KOPT-K1 (cell line): ENCODE results near the gene TMEM179.

Experiments used
- H3K27ac ChIP-seq: fragments of 200-600 bp; sonication (generic); 2 replicates; pipeline ENCODE4 v1.5.1; 2016; ENCODE audit warnings: antibody characterized with exemption, mild to moderate bottlenecking, low read depth, low read length; ENCODE audit not compliant: poor library complexity, severe bottlenecking
- H3K36me3 ChIP-seq: fragments of 200-600 bp; sonication (generic); 2 replicates; pipeline ENCODE4 v1.5.1; 2017; ENCODE audit warnings: antibody characterized with exemption, mild to moderate bottlenecking, low read length, moderate library complexity; ENCODE audit not compliant: insufficient read depth
- H3K9me3 ChIP-seq: fragments of 200-600 bp; sonication (generic); 2 replicates; pipeline ENCODE4 v1.5.1; 2017; ENCODE audit warnings: antibody characterized with exemption, low read length, mild to moderate bottlenecking; ENCODE audit not compliant: insufficient read depth, poor library complexity, severe bottlenecking

TMEM179 gene

DNA sequence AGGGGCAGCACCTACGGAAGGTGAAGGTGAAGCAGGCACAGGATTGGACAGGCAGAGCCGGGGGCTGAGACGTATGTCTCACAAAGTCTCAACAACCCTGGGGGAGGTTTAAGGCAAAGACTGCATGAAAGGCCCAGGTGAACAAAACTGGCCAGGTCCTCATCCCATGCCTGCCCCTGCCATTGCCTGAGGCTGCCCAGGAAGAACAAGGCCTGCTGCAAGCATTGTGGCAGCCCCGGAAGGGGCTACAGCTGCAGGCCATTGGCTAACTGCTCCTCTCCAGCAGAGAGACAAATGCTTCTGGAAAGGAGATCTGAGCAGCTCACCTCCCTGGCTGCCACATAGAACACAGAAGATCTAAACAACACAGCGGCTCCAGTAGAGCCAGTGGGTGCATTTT is 20.4 kb upstream of the TMEM179 start:
- peaks cover 37% of the 10 kb centered on the region for H3K9me3 ChIP-seq
- H3K36me3 ChIP-seq = no peaks in the 10 kb centered on the region
- no peak overlapping the region for H3K27ac ChIP-seq

GRCh38 chr14:104614126-104614812 is 9.7 kb upstream of the TMEM179 start:
- no peak overlapping the region for H3K27ac ChIP-seq
- no peaks in the 10 kb centered on the region for H3K9me3 ChIP-seq
- no peaks in the 10 kb centered on the region for H3K36me3 ChIP-seq

- Histone ChIP-seq H3K27ac (no peak overlapping the region), H3K36me3 (no peaks in the 10 kb centered on the region), H3K9me3 (no peaks in the 10 kb centered on the region)
Observed at GRCh38 chr14:104611881-104612280, 7.3 kb upstream of the TMEM179 start.

DNA sequence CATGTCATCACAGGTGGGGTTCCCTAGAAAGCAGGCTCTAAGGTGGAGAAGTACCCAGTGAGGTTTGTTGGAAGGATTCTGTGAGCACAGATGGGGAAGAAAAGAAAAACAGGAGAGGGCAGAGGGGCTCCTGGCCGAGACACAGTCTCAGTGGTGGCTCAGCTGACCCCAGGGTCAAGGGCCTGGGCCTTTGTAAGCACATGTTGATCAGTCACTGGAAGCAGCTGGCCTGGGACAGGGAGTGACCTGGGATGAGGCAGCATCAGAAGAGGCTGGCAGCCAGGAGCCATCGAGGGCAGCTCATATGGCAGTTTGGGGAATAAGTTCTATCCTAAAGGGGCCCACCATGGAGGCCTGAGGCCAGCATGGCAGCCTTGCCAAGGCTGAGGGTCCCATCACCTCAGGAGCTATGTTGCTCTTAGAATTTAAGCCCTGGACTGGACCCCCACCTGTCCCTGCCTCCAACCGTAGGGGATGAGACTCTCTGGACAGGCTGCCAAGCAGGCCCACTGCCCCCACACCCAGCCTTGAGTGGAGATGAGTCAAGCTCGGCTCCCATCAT is 6.3 kb upstream of the TMEM179 start:
- no peaks in the 10 kb centered on the region for H3K36me3 ChIP-seq
- no peaks in the 10 kb centered on the region for H3K9me3 ChIP-seq
- H3K27ac ChIP-seq = no peak overlapping the region

DNA sequence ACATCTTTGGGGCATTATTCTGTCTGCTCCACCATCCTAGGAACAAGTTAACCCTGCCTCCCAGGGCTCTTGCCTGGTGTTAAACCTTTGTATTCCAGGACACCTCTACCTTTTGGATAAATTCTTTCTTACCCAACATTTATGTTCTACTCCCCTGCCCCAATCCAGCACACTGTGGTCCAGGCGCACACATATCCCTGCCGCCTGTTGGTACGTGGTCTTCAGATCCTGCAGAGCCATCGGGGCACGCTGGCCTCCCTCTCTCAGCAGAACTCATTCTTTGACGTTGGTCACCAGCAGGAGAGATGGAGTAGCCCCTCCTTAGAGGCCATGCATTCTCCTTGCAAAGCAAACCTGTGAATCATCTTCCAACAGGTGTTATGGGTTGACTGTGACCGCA is 5.1 kb upstream of the TMEM179 start:
- Histone ChIP-seq H3K36me3 (no peaks in the 10 kb centered on the region), H3K9me3 (no peaks in the 10 kb centered on the region), H3K27ac (no peak overlapping the region)

DNA sequence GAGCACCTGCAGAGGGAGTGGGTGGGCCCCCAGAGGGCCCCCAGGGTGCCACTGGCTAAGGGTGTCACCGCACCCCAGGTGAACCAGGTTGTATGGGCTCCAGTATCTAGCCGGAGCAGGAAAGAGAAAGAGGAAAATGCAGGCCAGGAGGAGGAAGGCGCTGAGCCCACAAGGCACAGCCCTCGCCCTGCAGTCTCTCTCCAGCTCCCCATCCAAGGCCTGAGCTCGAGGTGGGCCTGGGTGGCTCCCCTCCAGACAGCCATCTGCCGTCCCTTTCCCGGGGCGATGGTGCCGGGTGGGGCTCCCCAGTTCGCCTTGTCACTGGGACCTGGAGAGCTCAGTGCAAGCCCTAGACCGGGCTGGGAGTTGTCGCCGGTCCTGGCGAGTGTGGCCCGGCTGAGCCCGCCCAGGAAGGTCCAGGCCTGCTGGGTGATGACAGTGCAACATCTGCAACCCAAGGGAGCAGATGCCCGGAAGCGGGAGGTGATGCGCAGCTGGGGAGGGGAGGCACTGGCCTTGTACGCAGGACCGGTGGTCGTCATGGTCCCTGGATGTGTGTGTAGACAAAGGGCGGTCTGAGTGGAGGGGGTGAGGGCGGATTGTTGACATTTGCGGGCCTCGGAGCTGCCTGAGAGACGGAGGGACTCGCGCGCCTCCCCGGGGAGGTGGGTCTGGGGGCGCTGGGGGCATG is 716 bp downstream of the TMEM179 start:
- Histone ChIP-seq H3K27ac (no peak overlapping the region), H3K9me3 (no peaks in the 10 kb centered on the region), H3K36me3 (no peaks in the 10 kb centered on the region)

DNA sequence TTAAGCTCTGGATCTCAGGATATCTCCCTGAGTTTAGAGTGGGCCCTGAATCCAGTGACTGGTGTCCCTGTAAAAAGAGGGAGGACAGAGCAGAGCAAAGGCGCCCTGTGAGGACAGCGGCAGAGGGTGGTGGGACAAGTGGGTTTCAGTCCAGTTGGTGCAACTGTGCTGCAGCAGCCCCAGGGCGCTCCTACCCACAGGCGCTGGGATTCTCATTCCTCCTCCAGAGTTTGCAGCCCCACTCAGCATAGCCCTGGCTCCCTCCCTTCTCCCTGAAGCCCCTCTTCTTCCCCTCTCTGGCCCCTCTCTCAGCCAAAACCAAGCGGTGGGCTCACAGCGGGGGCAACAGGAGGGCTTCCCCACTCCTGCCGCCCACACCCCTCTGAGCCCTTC is 1.6 kb downstream of the TMEM179 start:
- Histone ChIP-seq H3K9me3 (no peaks in the 10 kb centered on the region), H3K27ac (no peak overlapping the region)

GRCh38 chr14:104602315-104602932 is 2.1 kb downstream of the TMEM179 start:
- no peaks in the 10 kb centered on the region for H3K9me3 ChIP-seq
- no peaks in the 10 kb centered on the region for H3K36me3 ChIP-seq
- H3K27ac ChIP-seq = no peak overlapping the region

More for the DNA sequence above, 1.6 kb downstream of the TMEM179 start:
- H3K36me3 ChIP-seq = no peaks in the 10 kb centered on the region

GRCh38 chr14:104601786-104602185 is 2.8 kb downstream of the TMEM179 start:
- H3K27ac ChIP-seq = no peak overlapping the region

DNA sequence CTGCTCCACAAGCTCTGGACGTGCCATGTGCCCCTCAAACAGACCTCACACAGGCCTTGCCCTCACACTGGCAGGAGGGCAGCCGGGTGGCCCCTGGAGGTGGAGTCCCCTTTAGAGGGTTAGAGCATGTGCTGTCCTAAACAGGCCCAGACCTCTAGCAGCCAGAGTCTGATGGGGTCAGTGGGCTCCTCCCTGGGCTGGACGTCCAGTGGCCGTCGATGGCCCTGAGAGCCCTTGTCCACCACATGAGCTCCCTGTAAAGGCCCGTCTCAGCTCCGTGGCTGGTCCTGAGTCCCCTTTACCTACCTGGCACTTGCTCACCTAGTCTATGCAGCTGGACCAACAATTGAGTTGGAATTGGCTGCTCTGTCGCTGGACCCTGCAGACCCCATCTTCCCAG is 3.8 kb downstream of the TMEM179 start:
- no peaks in the 10 kb centered on the region for H3K9me3 ChIP-seq
- no peak overlapping the region for H3K27ac ChIP-seq
- H3K36me3 ChIP-seq = no peaks in the 10 kb centered on the region

More at GRCh38 chr14:104601786-104602185, 2.8 kb downstream of the TMEM179 start:
- Histone ChIP-seq H3K9me3 (no peaks in the 10 kb centered on the region), H3K36me3 (no peaks in the 10 kb centered on the region)

- Histone ChIP-seq H3K36me3 (no peaks in the 10 kb centered on the region), H3K27ac (no peak overlapping the region), H3K9me3 (no peaks in the 10 kb centered on the region)
Observed at GRCh38 chr14:104600141-104600643, 4.4 kb downstream of the TMEM179 start.

DNA sequence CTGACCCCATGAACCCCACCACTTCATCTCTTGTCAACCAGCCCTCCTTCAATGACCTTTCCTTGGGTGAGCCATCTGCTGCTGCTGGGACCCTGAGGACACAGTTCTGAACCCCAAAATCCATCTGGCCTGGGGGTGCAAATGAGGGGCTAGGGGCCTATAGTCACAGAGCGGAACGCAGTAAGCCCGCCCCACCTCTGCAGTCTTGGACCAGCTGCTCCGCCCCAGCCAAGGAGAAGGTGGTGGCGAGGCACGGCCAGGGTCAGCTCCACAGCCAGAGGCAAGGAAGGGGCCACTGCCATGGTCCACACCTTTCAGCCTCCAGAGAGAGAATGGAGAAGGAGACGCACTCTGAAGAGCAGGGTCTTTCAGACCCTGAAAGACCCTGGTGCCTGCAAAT is 5.1 kb downstream of the TMEM179 start:
- Histone ChIP-seq H3K9me3 (no peaks in the 10 kb centered on the region), H3K36me3 (no peaks in the 10 kb centered on the region), H3K27ac (no peak overlapping the region)

GRCh38 chr14:104598910-104599273 is 5.7 kb downstream of the TMEM179 start:
- H3K36me3 ChIP-seq = no peaks in the 10 kb centered on the region
- H3K27ac ChIP-seq = no peak overlapping the region
- H3K9me3 ChIP-seq = no peaks in the 10 kb centered on the region

GRCh38 chr14:104598039-104598909 is 6.3 kb downstream of the TMEM179 start:
- Histone ChIP-seq H3K27ac (no peak overlapping the region), H3K36me3 (no peaks in the 10 kb centered on the region), H3K9me3 (no peaks in the 10 kb centered on the region)
